ENCODE measurements around the gene GALP. TPM values are rescaled to one million over a fixed set of nuclear protein-coding genes. Genes with fewer than 3 reads are reported as not detected.
"Not testable (repeated sequence)": the region's sequence is repeated elsewhere in the genome, so short reads cannot be mapped to it uniquely, and the experiment has no call there.

Gene GALP
- total RNA-seq, 5 donors from 2014 or later (not counting 1 experiment from before 2014, with no cell fraction given): not detected

GRCh38 chr19:56191115-56191514 lies 15.3 kb downstream of the GALP start:
- H3K4me1 ChIP-seq (ENCODE audit: control insufficient read depth in 1 of 2, extremely low read depth in 1 of 2, insufficient read depth in 2 of 2, low read length in 2 of 2): peaks cover 0 to under 1% of the 10 kb centered on the region in 2 experiments
- ChIA-PET POLR2A (no interaction called here), CTCF (no interaction called here)
- ATAC-seq (replicated peaks in 1 of 4) (no peak), DNase-seq (no peak)
- H3K27me3 Mint-ChIP-seq: peaks cover 0 to 8% of the 10 kb centered on the region in 2 donors
- no peak overlapping the region for H3K27ac Mint-ChIP-seq
- no peaks in the 10 kb centered on the region for H3K9me3 ChIP-seq
- H3K4me1 Mint-ChIP-seq: no peaks in the 10 kb centered on the region
- no peak overlapping the region for H3K4me3 ChIP-seq (ENCODE audit: control insufficient read depth in 1 of 2, extremely low read depth in 1 of 2, low read length in 1 of 2)
- H3K4me3 Mint-ChIP-seq: no peak overlapping the region
- no peaks in the 10 kb centered on the region for H3K36me3 ChIP-seq (ENCODE audit: control insufficient read depth in 2 of 2, extremely low read depth in 1 of 2, insufficient read depth in 1 of 2, low read length in 1 of 2)
- H3K27ac ChIP-seq (ENCODE audit: low read length): no peak overlapping the region
- peaks cover 0 to 2% of the 10 kb centered on the region in 2 experiments for H3K27me3 ChIP-seq (replicated peaks in 1 of 2; ENCODE audit: control insufficient read depth in 2 of 2, extremely low read depth in 1 of 2, insufficient read depth in 2 of 2, low read length in 1 of 2)
- 84% methylated on average over 6 of the region's 7 CpGs for WGBS (ENCODE audit: insufficient coverage)
- no peaks in the 10 kb centered on the region for H3K9me3 Mint-ChIP-seq
- H3K36me3 Mint-ChIP-seq: no peaks in the 10 kb centered on the region

DNA sequence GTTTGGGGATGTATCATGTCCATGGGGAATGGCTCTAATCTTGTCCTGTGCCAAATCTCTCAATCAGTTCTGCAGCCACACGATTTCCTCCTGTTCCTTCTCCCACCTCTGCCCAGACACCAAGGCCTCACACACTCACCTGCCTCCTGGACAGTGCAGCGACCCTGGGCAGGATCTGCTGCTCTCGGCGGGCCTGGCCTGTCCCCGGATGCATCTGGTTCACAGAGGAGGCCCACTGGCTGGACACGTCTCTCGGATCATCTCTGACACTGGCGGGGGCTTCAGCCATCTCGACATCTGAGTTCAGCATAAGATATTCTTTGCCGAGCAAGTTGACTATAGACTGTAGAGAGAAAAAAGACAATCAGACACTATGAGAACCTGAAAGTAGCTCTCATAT lies 15.9 kb downstream of the GALP start:
- ATAC-seq (replicated peaks in 1 of 4): no peak
- 92% methylated on average over 6 of the region's 10 CpGs for WGBS (ENCODE audit: insufficient coverage)

DNA sequence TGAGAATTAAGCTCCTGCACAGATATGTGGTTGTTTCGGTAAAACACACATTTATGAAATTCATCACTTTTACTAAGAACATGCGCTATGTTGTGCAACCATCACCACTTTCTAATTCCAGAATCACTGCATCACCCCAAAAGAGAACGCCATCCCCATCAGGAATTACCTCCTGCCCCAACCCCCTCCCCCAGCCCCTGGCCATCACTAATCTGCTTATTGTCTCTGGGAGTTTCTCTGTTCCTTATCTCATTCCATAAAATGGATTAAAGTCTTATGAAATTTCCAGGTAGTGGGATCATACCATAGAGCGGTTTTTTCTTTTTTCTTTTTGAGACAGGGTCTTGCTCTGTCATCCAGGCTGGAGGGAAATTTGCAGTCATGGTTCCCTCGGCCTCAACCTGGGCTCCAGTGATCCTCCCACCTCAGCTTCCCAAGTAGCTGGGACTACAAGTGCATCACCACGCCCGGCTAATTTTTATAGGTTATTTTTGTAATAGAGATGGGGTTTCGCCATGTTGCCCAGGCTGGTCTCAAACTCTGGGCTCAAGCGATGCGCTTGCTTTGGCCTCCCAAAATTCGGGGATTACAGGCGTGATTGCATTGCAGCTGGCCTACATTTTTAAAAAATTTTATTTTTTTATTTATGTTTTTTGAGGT lies 18.3 kb downstream of the GALP start:
- no peak overlapping the region for H3K27ac ChIP-seq (ENCODE audit: low read length)
- no peaks in the 10 kb centered on the region for H3K36me3 ChIP-seq (ENCODE audit: control insufficient read depth in 2 of 2, extremely low read depth in 1 of 2, insufficient read depth in 1 of 2, low read length in 1 of 2)
- H3K4me3 Mint-ChIP-seq: no peak overlapping the region
- peaks cover 0 to 5% of the 10 kb centered on the region in 2 experiments for H3K27me3 ChIP-seq (replicated peaks in 1 of 2; ENCODE audit: control insufficient read depth in 2 of 2, extremely low read depth in 1 of 2, insufficient read depth in 2 of 2, low read length in 1 of 2)
- H3K9me3 ChIP-seq: no peaks in the 10 kb centered on the region
- no peaks in the 10 kb centered on the region for H3K9me3 Mint-ChIP-seq
- DNase-seq (no peak), ATAC-seq (replicated peaks in 1 of 4) (no peak)
- H3K4me3 ChIP-seq (ENCODE audit: control insufficient read depth in 1 of 2, extremely low read depth in 1 of 2, low read length in 1 of 2): no peak overlapping the region
- ChIA-PET CTCF (no interaction called here), POLR2A (no interaction called here)
- no peak overlapping the region for H3K27ac Mint-ChIP-seq
- no peaks in the 10 kb centered on the region for H3K4me1 ChIP-seq (ENCODE audit: control insufficient read depth in 1 of 2, extremely low read depth in 1 of 2, insufficient read depth in 2 of 2, low read length in 2 of 2)
- 100% methylated on average over 1 of the region's 12 CpGs for WGBS (ENCODE audit: insufficient coverage)
- H3K36me3 Mint-ChIP-seq: no peaks in the 10 kb centered on the region
- H3K27me3 Mint-ChIP-seq: peaks cover 0 to 5% of the 10 kb centered on the region in 2 donors
- H3K4me1 Mint-ChIP-seq: no peaks in the 10 kb centered on the region

More for the DNA sequence above, 15.9 kb downstream of the GALP start:
- no peaks in the 10 kb centered on the region for H3K4me1 Mint-ChIP-seq
- no peaks in the 10 kb centered on the region for H3K36me3 Mint-ChIP-seq
- no peak overlapping the region for H3K4me3 ChIP-seq (ENCODE audit: control insufficient read depth in 1 of 2, extremely low read depth in 1 of 2, low read length in 1 of 2)
- no peaks in the 10 kb centered on the region for H3K36me3 ChIP-seq (ENCODE audit: control insufficient read depth in 2 of 2, extremely low read depth in 1 of 2, insufficient read depth in 1 of 2, low read length in 1 of 2)
- CTCF ChIA-PET: no interaction called here
- H3K27me3 ChIP-seq (replicated peaks in 1 of 2; ENCODE audit: control insufficient read depth in 2 of 2, extremely low read depth in 1 of 2, insufficient read depth in 2 of 2, low read length in 1 of 2): peaks cover 0 to 6% of the 10 kb centered on the region in 2 experiments
- POLR2A ChIA-PET: no interaction called here
- no peaks in the 10 kb centered on the region for H3K4me1 ChIP-seq (ENCODE audit: control insufficient read depth in 1 of 2, extremely low read depth in 1 of 2, insufficient read depth in 2 of 2, low read length in 2 of 2)
- peaks cover 0 to 8% of the 10 kb centered on the region in 2 donors for H3K27me3 Mint-ChIP-seq
- H3K27ac Mint-ChIP-seq: no peak overlapping the region
- H3K9me3 Mint-ChIP-seq: no peaks in the 10 kb centered on the region
- H3K4me3 Mint-ChIP-seq: no peak overlapping the region
- DNase-seq: no peak
- no peaks in the 10 kb centered on the region for H3K9me3 ChIP-seq
- no peak overlapping the region for H3K27ac ChIP-seq (ENCODE audit: low read length)

DNA sequence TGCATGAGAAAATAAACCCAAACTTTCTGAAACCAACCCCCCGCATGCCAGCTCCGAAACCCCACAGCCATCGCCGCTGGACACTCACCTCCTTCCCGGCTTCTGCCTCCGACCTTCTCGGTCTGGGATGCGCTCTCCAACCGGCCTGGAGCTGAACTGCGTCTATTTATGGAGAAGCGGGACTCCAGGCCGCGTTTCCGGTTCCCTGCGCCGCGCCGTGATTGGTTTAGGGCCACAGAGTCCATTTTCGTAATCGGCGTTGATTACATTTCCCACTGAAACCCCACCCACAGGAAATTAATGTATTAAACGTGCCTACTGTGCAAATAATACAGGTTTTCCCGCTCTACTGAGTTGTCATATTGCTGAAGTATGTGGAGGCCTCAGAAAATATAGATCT lies 21.8 kb downstream of the GALP start, which contains the start of gene ZSCAN5B:
TSS of gene ZSCAN5B (minus strand) at position 138 of the 400 bp plus-strand sequence. CDS start 4,731 bp downstream, outside the sequence.
- H3K27me3 Mint-ChIP-seq; H3K4me1 Mint-ChIP-seq; H3K27me3 ChIP-seq (replicated peaks in 1 of 2; ENCODE audit: control insufficient read depth in 2 of 2, extremely low read depth in 1 of 2, insufficient read depth in 2 of 2, low read length in 1 of 2); H3K9me3 ChIP-seq; H3K36me3 Mint-ChIP-seq; H3K27ac Mint-ChIP-seq; POLR2A ChIA-PET; H3K27ac ChIP-seq (ENCODE audit: low read length); H3K36me3 ChIP-seq (ENCODE audit: control insufficient read depth in 2 of 2, extremely low read depth in 1 of 2, insufficient read depth in 1 of 2, low read length in 1 of 2); H3K4me1 ChIP-seq (ENCODE audit: control insufficient read depth in 1 of 2, extremely low read depth in 1 of 2, insufficient read depth in 2 of 2, low read length in 2 of 2); H3K4me3 ChIP-seq (ENCODE audit: control insufficient read depth in 1 of 2, extremely low read depth in 1 of 2, low read length in 1 of 2); H3K9me3 Mint-ChIP-seq; H3K4me3 Mint-ChIP-seq; CTCF ChIA-PET; ATAC-seq (replicated peaks in 1 of 4); DNase-seq: not testable (repeated sequence)
- 92% methylated on average over 7 of the region's 23 CpGs for WGBS (ENCODE audit: insufficient coverage)

GRCh38 chr19:56199687-56200086 lies 23.9 kb downstream of the GALP start:
- CTCF ChIA-PET: no interaction called here
- H3K36me3 ChIP-seq (ENCODE audit: control insufficient read depth in 2 of 2, extremely low read depth in 1 of 2, insufficient read depth in 1 of 2, low read length in 1 of 2): no peaks in the 10 kb centered on the region
- H3K9me3 ChIP-seq: no peaks in the 10 kb centered on the region
- H3K9me3 Mint-ChIP-seq: no peaks in the 10 kb centered on the region
- no peaks in the 10 kb centered on the region for H3K4me1 ChIP-seq (ENCODE audit: control insufficient read depth in 1 of 2, extremely low read depth in 1 of 2, insufficient read depth in 2 of 2, low read length in 2 of 2)
- H3K27ac ChIP-seq (ENCODE audit: low read length): no peak overlapping the region
- H3K4me3 Mint-ChIP-seq: no peak overlapping the region
- DNase-seq: no peak
- no peak overlapping the region for H3K27ac Mint-ChIP-seq
- H3K4me3 ChIP-seq (ENCODE audit: control insufficient read depth in 1 of 2, extremely low read depth in 1 of 2, low read length in 1 of 2): no peak overlapping the region
- H3K36me3 Mint-ChIP-seq: no peaks in the 10 kb centered on the region
- H3K4me1 Mint-ChIP-seq: no peaks in the 10 kb centered on the region
- peaks cover 0 to 2% of the 10 kb centered on the region in 2 donors for H3K27me3 Mint-ChIP-seq
- peaks cover 0 to 7% of the 10 kb centered on the region in 2 experiments for H3K27me3 ChIP-seq (replicated peaks in 1 of 2; ENCODE audit: control insufficient read depth in 2 of 2, extremely low read depth in 1 of 2, insufficient read depth in 2 of 2, low read length in 1 of 2)
- WGBS (ENCODE audit: insufficient coverage): 100% methylated on average over 2 of the region's 7 CpGs
- POLR2A ChIA-PET: no interaction called here
- ATAC-seq (replicated peaks in 1 of 4): no peak

GRCh38 chr19:56201973-56202372 lies 26.2 kb downstream of the GALP start, which contains the start of gene ZSCAN5C:
TSS of gene ZSCAN5C (plus strand) at chr19:56202273. CDS start at chr19:56205914, 3,641 bp downstream.
- peaks cover 0 to 3% of the 10 kb centered on the region in 2 experiments for H3K27me3 ChIP-seq (replicated peaks in 1 of 2; ENCODE audit: control insufficient read depth in 2 of 2, extremely low read depth in 1 of 2, insufficient read depth in 2 of 2, low read length in 1 of 2)
- H3K4me1 Mint-ChIP-seq: no peaks in the 10 kb centered on the region
- no CpG with 5 or more reads among the region's 3 CpGs for WGBS (ENCODE audit: insufficient coverage)

More at GRCh38 chr19:56201973-56202372, 26.2 kb downstream of the GALP start, which contains the start of gene ZSCAN5C:
- ATAC-seq (replicated peaks in 1 of 4): no peak
- Mint-ChIP-seq H3K4me3 (no peak within 1 kb of the TSS), H3K9me3 (no peaks in the 10 kb centered on the region), H3K36me3 (no peaks in the 10 kb centered on the region), H3K27me3 (peaks cover 0 to 11% of the 10 kb centered on the region in 2 donors), H3K27ac (no peak within 1 kb of the TSS)
- DNase-seq: no peak
- Histone ChIP-seq H3K36me3 (ENCODE audit: control insufficient read depth in 2 of 2, extremely low read depth in 1 of 2, insufficient read depth in 1 of 2, low read length in 1 of 2) (no peaks in the 10 kb centered on the region), H3K9me3 (no peaks in the 10 kb centered on the region), H3K27ac (ENCODE audit: low read length) (no peak within 1 kb of the TSS), H3K4me3 (ENCODE audit: control insufficient read depth in 1 of 2, extremely low read depth in 1 of 2, low read length in 1 of 2) (no peak within 1 kb of the TSS), H3K4me1 (ENCODE audit: control insufficient read depth in 1 of 2, extremely low read depth in 1 of 2, insufficient read depth in 2 of 2, low read length in 2 of 2) (no peaks in the 10 kb centered on the region)
- ChIA-PET CTCF (no interaction called here), POLR2A (no interaction called here)
